Measurements from ENCODE around the gene VWA5B2.

DNA sequence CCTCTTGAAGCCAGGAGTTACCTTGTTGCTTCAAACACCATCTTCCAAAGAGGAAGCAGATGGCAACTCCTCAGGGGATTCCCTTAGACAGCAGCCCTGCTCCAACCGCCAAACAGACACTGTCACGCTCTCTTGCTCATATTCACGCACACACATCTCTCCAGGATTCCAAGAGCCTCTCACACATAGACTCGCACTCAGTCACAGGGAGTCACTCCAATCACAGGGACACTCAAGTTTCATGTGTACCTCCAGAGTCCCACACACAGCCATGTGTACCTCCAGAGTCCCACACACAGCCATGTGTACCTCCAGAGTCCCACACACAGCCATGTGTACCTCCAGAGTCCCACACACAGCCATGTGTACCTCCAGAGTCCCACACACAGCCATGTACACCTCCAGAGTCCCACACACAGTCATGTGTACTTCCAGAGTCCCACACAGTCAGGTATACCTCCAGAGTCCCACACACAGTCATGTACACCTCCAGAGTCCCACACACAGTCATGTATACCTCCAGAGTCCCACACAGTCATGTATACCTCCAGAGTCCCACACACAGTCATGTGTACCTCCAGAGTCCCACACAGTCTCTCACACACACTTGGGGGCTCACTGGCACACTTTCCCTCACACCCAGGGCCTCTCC lies 6.1 kb downstream of the VWA5B2 start:
- TF ChIP-seq, protein P1, sequence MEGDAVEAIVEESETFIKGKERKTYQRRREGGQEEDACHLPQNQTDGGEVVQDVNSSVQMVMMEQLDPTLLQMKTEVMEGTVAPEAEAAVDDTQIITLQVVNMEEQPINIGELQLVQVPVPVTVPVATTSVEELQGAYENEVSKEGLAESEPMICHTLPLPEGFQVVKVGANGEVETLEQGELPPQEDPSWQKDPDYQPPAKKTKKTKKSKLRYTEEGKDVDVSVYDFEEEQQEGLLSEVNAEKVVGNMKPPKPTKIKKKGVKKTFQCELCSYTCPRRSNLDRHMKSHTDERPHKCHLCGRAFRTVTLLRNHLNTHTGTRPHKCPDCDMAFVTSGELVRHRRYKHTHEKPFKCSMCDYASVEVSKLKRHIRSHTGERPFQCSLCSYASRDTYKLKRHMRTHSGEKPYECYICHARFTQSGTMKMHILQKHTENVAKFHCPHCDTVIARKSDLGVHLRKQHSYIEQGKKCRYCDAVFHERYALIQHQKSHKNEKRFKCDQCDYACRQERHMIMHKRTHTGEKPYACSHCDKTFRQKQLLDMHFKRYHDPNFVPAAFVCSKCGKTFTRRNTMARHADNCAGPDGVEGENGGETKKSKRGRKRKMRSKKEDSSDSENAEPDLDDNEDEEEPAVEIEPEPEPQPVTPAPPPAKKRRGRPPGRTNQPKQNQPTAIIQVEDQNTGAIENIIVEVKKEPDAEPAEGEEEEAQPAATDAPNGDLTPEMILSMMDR (IDR thresholded peaks at IDR 0.05): no peak
- no peak for TF ChIP-seq POLR2A (IDR thresholded peaks at IDR 0.05)
